A549 treated with RU486 at 1 μM for 4 hours (cell line): ENCODE measurements around the gene IYD. TPM values are rescaled to one million over a fixed set of nuclear protein-coding genes. Genes with fewer than 3 reads are reported as not detected.

Experiments
- total RNA-seq: library from RNA; stranded (reverse); fragments of 200-300 nt; extraction: Qiagen RNA extraction; gene quantifications from 5 replicates; pipeline ENCODE4 v1.2.3, GENCODE V29; 2022; ENCODE audit warnings: low read depth

Gene IYD
- total RNA-seq = not detected in 5 replicates

GRCh38 chr6:150368762-150369161, at the start of gene IYD:
Gene IYD (plus strand): TSS chr6:150369012. CDS start chr6:150369032, 20 bp downstream.

Other genes starting within 250 kb of the IYD start
- 0.63 to 1.5 TPM (median 0.89 TPM) in 5 replicates for gene PPP1R14C, start 226.0 kb upstream of the IYD start, total RNA-seq
- 0.23 to 0.44 TPM (median 0.26 TPM) in 5 replicates for gene PLEKHG1, start 230.9 kb downstream of the IYD start, total RNA-seq